Heart left ventricle (tissue), 13 donors: Measurements from ENCODE around the gene TMEM252.

Experiments used
- POLR2A ChIP-seq, 2 donors: fragments of 450-650 bp; IDR thresholded peaks; one replicate each; pipeline ENCODE4 v1.6.1; 2017; ENCODE audit warnings: antibody characterized with exemption in 2 of 2, mild to moderate bottlenecking in 2 of 2, moderate library complexity in 2 of 2
- TF ChIP-seq, protein P1 (sequence below), 12 donors: fragments of 200-600 bp; sonication (generic) in 4 of 12; IDR thresholded peaks; one replicate each; pipeline versions ENCODE4 v1.5.0 to v1.8.0; 2018 to 2022; ENCODE audit warnings: antibody characterized with exemption in 12 of 12, mild to moderate bottlenecking in 5 of 12
- donor health status: ischemic (EF 13 %, LVEDD 7.1; RV severe dilation, severe dysfunction).
- donor health status: DM: no; HTN: yes; CAD: no.
- donor health status: DM: no; HTN: no; CAD: no.
- donor health status: ischemic (EF 25% LVEDD 6.9; RV normal size, moderate dysfunction).
- donor health status: ischemic (EF 25% LVEDD 5.7; RV mildly dilated, moderate dysfunction).
- donor health status: ischemic (EF 35%, LVEDD 5.7; RV mildly dilated, moderate dysfunction).
- donor health status: nonischemic (EF 11% LVEDD 7.7; RV severe dilation, severe dysfunction).
- donor health status: DM: yes; HTN: yes; CAD: no.
- donor health status: PGD.
- donor health status: ischemic (EF 29% LVEDD 5.4; RV normal size, mild dysfunction).
- donor health status: nonischemic (EF 23%, LVEDD 6.1; RV moderate dilation, normal function).

DNA sequence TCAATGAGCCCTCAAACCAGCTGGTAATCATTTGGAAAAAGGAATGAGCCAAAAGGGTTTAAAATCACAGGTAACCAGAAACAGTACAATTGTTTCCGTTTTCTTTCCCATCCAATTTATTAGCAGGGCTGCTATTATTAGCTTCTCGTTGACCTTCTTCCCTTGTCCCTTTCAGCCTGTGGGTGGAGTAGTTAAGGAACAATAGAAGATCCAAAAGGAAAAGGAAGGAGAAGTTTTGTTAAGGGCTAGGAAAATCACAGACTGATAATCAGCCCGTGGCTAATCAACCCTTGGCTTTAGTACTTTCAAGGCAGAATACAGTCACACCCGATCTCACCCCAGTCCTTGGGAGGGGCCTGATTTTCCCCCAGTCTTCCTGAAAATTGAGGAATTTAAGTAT, 38.4 kb downstream of the TMEM252 start:
- TF ChIP-seq, protein P1, sequence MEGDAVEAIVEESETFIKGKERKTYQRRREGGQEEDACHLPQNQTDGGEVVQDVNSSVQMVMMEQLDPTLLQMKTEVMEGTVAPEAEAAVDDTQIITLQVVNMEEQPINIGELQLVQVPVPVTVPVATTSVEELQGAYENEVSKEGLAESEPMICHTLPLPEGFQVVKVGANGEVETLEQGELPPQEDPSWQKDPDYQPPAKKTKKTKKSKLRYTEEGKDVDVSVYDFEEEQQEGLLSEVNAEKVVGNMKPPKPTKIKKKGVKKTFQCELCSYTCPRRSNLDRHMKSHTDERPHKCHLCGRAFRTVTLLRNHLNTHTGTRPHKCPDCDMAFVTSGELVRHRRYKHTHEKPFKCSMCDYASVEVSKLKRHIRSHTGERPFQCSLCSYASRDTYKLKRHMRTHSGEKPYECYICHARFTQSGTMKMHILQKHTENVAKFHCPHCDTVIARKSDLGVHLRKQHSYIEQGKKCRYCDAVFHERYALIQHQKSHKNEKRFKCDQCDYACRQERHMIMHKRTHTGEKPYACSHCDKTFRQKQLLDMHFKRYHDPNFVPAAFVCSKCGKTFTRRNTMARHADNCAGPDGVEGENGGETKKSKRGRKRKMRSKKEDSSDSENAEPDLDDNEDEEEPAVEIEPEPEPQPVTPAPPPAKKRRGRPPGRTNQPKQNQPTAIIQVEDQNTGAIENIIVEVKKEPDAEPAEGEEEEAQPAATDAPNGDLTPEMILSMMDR (IDR thresholded peaks at IDR 0.05): no peak
- no peak for TF ChIP-seq POLR2A (IDR thresholded peaks at IDR 0.05)
